HTR-8/SVneo (cell line): ENCODE measurements around the gene SUPT4H1.
A peak's percentile ranks its signal among the peaks of the same experiment; 100 is the strongest.

ENCODE experiments used
- DNase-seq: peaks from one replicate; pipeline ENCODE4 v3.0.0; 2011; ENCODE audit warnings: low spot score, mixed read lengths; ENCODE audit not compliant: insufficient read length
- FAIRE-seq: peaks from 2 replicates; lab custom pipeline; 2011; peaks lifted over from hg19 to GRCh38; lab: Jason Lieb, UNC

The SUPT4H1 gene

DNA sequence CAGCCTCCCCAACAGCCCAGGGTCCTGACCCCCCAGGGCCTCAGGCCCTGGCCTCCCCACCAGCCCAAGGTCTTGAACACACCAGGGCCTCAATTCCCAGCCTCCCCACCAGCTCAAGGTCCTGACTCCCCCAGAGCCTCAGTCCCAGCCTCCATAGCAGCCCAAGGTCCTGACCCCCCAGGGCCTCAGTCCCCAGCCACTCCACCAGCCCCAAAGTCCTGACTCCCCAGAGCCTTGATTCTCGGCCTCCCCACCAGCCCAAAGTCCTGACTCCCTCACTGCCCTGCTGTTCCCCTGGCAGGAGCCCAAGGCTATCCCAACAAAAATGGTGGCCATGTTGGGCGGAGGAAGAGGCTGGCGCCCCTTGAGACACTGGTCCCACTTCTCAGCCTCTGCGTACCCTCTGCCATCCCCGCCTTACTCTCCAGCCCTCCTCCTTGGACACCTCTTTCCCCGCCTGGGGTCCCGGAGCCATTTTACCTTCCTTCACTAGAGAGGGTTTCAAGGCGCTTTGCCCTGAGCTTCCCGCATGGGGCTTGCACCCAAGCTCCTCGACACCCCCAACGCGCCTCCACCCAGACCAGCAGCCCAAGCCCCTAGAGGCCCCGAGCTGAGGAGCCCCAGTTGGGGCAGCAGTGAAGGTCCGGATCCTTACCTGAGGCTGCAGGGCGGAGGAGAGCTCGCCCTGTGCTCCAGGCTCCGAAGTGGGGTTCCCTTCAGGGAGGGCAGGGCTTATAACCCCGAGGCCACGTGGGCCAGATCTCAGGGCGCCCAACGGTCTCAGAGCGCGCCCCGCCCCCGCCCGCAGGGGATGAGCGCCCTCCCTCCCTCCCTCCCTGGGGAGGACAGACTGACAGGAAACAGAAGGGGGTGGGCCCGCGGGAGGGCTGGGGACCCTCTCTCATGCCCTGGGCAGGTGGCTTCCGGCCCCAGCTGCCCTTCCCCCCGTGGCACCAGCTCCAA lies 19.9 kb downstream of the SUPT4H1 start:
- FAIRE-seq (no peak), DNase-seq (no peak)

DNA sequence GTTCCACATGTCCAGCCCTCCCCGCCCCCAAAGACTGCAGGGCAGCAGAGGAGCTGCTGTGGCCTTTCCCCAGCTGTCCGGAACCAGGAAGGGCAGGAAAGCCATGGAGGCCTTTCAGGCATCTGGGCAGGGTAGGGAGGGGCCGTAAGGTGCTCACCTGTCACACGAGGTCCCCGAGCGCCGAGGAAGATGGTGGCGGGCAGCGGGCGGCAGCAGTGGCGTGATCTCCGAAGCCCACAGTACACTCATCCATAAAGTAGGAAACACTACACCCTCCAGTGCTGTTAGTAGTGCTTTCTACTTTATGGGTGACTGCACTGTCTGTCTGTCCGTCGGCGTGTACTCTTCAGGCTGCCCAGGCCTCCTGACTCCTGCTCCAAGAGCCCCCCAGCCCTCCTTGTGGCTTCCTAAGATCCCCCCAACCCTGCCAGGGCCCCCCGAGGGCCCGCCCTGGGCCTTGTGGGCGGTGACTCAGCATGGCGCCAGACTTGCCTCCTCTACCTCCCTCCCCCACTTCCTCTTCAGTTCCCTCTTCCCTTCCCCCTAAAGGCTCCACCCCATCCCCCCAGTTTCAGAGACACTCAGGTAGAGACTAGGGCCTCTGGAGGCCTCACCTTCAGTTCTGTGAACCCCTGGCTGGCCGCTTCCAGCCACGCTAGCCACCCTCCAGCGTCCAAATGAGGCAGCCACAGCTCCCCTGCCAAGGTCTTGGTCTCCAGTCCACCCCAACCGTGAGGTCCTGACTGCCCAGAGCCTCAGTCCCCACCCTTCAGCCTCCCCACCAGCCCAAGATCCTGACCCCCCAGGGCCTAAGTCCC lies 20.8 kb downstream of the SUPT4H1 start:
- no peak for FAIRE-seq
- no peak for DNase-seq

DNA sequence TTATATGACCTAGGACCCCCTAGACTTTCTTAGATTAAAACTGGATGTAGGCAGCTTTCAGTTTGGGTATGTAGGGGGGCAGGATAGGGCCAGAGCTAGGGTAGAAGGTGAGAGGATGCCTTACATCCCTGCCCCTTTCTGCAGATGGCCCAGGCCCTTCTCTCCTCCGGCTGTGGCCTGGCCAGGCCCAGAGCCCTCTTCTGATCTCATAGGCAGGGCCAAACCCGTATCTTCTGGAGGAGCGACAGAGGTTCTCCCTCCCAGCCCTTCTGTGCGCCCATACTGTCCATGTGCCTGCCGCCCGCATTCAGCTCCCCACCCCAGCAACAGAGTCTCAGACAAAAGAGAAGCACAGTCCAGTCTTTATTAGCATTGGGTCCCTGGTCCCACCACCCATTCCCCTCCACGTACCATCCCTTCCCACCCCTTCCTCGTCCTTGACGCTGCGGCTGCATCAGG lies 21.4 kb downstream of the SUPT4H1 start:
- FAIRE-seq, result no peak
- no peak for DNase-seq

DNA sequence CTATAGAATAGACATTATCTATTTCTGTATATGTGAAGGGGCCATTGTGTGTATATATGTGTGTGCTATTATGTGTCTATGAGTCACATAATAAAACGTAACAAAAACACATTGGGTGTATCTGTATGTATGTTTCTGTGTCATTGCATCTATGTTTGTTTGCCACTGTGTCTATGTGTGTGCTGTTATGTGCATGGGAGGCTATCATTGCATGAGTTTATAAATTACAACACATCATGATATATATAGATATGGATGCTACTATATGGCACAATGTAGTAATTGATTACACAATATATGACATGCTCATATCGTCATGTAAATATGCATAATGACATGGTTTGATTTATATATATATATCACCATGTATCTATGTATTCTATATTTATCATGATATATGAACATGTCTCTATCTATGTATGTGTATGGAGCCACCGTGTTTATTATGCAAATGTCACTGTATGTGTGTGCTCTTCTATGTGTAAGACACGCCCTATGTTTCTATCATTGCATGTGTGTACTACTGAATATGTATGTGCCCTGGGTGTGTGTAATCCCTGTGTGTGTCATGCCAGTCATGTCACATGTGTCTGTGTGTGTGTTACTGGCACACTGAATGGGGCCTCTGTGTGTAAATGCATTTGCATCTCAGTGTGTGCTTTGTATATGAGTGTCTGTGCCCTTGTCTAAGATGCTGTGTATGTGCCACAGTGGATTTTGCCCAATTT lies 22.0 kb downstream of the SUPT4H1 start:
- FAIRE-seq (peak; percentile 74), DNase-seq (no peak)

DNA sequence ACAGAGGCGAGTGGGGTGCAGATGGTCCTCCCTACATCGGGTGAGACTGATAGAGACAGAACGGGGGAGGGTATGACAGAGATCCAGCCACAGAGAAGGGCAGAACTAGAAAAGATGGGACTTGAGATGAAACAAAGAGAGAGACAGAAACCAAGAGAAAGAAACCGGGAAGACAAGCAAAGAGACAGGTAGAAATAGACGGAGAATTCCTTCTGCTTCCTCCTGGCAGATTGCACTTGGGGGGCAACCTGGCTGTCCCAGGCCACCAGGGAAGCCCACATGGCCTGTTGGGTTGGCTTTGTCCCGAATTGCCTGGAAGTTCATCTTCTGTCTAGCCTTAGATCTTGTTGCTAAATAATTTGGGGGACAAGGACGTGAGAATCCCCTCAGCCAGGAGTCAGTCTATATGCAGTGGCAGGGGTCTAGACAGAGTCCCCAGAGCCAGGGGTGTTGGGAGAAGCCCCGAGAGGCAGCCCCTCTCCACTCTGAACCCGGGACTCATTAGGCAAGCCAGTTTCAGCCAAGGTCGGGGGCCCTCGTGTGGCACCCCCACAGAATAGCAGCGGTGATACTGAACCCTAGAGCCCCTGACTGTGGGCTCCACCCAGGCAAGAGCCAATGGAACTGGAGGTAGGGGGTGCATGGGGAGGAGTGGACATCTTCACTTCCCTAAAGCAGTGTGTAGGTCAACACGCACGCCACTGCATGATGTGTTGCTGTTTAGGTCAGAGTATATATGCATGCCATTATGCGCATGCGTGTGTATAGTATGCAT lies 22.8 kb downstream of the SUPT4H1 start:
- no peak for DNase-seq
- peak; percentile 75 for FAIRE-seq

DNA sequence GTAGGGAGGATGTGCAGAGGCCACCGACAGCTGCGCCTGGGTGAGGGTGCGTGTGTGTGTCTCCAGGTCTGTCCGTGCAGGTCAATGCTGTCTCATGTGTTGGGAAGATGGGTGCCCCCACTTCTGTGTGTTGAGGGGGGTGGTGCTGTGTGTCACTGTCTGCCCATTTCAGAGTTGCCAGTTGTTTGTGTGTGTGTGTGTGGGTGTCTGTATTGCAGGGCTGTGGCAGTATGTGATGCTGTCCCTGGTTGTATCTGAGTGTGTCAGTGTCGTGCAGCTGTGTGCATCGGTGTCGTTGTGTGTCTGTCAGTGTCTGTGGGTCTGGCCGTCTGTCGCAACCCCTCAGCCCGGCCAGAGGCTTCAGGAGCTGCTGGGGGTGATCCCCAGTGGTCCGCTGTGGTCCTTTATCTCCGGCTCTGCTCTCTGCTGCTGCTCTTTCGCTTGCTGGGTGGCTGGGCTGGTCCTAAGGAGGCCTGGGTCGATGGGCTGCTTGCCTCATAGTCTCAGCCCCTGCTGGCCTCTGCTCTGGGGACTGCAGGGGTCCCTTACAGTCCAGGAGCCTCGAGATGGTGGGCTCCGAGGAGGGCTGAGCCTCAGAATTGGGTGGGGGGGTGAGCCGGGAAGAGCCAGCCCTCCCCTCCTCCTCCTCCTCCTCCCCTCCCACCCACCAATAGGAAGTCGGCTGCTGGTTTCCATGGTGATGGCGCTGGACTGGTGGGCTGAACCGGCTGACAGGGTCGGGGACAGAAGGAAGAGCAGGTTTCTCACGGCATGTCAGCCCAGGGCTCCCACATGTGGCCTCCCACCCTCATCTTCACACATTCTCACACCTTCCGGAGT lies 23.6 kb downstream of the SUPT4H1 start, which contains the start of gene TSPOAP1:
TSS of gene TSPOAP1 (minus strand) at position 601 of the 840 bp plus-strand sequence. CDS start 875 bp downstream, outside the sequence.
- FAIRE-seq (peak; percentile 68), DNase-seq (no peak)

DNA sequence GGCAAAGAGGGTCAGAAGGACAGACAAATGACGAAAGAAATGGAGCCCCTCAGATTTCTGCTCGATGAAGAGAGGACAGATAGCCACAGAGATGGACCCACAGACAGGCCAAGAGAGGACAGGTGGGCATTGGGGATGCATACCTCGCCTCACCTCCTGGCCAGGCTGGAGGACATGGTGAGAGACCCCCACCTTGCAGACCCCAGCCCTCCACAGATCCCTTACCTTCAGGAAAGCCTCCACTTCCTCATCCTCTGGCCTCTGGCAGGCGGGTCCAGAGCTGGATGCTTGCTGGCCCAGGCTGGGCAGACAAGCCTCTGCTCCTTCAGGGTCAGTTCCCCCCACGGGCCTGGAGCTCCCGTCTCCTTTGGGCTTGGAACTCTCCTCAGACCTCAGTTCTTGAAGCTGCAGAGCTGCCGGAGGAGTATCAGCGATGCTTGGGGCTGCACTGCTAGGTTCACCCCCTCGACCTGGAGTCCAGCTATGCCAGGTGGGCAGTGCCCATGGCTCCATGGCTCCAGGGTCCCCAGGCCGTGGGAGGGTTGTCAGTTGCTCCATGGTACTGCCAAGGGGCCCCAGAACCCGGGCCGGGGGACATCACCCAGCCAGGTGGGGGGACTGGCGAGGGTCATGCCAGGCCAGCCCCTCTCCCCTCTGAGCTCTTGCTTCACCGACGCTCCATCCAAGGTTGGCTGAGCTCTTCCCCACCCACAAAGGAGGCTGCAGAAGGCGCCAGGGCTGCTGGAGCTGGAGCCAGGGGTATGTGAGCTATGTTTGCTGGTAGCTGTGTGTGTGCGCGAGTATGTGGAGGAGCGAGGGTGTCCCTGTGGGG lies 24.4 kb downstream of the SUPT4H1 start:
- FAIRE-seq (no peak), DNase-seq (no peak)

DNA sequence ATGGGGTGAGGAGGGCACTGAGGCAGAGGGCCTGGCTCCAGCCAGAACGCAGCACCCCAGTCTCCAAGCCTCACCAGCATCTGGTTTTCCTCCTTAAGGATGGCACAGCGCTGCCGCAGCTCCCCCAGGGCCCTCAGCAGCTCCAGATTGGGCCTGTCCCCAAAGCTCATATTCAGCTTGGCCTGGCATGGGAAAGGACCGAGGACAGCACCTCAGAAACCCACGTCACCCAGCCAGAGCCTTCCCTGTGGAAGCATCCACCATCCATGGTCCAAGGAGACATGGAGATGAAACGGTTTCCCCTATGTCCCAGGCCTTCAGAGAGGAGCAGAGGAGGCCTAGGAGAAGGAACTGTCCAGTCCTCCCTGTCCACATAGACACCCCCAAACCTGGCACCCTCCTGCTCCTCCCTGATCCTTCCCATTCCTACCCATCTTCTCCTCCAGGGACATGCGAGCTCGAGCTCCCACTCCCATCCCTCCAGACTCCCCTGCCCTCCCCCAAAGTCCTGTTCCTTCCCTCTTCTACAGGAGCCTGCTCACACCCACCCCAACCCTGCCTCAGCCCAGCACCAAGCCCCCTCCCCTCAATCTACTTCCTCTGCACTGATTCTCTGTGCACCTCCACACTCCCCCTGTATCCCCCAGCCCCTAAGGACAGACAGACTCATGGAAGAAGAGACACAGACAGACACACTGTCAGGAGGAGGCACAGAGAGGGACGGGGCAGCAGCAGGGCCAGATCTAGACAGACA lies 25.2 kb downstream of the SUPT4H1 start:
- no peak for FAIRE-seq

DNA sequence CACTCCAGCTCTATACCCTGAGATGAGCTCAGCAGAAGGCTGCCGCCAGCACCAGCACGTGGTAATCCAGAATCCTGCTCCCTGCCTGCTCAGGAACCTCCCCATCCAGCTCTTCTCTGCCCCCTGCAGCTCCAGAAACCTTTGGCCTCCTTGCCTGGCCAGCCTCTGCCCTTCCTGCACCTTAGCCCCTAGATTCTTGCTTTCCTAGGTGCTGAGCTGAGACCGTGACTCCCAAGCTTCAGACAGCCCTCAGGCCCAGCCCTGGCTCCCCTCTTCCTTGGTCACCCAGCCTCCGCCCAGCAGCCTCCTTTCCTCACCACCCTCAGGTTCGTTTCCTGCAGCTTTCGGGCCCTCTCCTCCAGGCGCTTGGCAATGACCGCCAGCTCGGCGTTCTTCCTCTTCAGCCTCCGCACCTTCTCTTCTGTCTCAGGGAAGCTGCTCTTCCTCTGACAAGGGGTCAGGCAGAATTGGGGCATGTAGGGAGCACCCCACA lies 26.0 kb downstream of the SUPT4H1 start:
- DNase-seq (no peak), FAIRE-seq (no peak)

More for the DNA sequence above, 25.2 kb downstream of the SUPT4H1 start:
- DNase-seq, result no peak

DNA sequence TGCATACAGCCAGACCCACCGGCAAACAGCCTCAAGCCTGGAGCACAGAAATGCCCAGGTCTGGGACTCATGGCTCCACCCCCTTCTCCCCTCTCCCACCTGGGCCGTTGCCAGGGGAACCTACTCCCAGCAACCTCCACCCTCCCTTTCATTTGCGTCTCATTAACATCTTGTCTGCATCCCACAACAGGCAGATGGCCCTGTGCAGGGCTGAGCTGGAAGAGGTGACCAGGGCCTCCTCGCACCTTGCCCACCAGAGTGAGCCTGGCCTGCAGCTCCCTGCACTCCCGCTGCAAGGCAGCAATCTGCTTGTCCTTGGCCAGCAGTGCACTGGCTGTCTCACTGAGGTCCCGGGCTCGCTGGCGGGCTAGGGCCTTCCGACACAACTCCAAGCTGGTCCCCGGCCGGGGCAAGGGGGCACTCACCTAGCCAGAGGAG lies 26.7 kb downstream of the SUPT4H1 start:
- no peak for DNase-seq
- no peak for FAIRE-seq

DNA sequence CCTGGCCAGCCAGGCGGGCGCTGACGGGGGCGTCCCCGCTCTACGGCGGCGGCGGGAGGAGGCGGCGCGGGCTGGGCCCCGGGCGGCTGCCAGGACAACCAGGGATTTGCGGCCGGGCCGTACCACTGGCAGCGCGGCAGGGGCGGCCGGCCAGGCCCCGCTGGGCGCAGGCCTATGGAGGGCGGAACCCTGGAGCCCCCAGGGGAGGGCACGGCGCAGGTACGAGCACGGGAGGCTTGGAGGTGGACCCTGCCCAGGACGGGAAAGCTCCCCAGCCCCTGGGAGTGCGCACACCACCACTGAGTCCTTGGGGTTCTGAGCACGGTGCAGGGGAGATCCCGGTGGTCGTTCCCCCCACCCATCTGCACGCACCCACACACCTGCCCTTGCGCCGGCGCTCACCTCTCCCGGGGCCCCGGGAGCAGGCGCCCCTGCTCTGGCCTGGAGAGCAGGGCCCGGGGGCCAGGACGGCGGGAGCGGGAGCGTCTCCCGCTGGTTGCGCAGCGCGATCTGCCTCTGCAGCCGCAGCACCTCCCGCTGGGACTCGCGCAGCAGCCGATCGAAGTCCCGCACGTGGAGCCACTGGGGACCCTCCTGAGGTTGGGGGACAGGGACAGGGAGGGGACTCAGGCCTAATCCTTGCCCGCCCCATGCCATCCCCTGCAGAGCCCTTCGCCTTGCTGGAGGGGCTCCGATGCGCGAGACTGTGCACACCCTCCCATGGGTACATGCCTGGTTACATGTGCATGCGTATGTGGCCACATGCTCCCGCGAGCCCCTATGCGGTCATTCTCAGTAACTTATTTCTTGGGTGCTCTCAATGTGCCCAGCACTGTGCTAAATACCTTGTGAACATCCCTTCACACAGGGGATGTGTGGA lies 27.4 kb downstream of the SUPT4H1 start:
- peak; percentile 82 for FAIRE-seq
- no peak for DNase-seq

DNA sequence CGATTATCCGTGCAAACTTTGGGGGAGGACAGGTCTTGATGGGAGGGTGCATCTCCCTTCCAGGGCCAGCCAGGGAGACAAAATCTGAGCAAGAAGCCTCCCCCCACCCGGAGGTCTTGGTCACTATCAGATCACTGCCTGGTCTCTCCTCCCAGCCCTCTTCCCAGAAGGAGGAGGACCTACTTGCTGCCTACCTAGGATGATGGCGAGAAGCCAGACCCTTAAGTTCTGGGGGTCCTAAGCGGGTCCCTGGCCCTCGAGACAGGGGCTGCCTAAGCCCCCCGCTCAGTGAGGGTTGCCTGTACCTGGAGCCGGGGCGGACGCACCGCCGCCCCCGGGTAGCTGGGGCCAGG lies 28.0 kb downstream of the SUPT4H1 start:
- no peak for FAIRE-seq
- DNase-seq, result no peak

DNA sequence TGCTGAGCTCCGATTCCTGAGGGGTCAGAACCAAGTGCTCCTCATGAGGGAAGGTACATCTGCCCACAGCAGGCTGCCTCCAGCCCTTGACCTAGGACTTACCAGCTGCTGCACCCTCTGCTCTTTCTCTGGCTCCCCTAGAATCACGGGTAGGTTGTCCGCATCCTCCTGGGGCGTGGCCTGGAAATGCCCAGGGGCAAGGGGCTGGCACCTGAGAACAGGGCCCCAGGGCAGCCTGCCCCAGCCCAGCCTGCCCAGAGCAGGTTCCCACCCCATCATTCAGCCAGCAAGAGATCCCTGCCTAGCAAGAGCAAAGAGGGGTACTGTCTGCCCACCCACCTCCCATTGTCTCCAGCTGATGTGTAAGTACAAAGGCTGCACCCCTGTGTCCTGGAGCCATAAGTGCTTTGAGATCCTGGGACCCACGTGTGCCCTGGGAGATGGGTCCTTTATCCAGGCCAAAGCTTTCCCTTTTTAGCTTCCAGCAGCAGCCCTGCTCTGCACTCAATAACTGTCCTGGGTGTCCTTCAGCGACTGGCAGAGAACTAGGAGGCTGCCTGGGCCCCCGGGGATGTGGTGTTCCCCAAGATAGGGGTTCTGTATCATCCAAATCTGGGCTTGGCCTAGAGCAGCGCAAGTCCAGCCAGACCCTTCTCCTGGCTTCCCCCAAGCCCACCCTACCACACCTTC lies 28.5 kb downstream of the SUPT4H1 start:
- no peak for DNase-seq
- FAIRE-seq, result no peak

DNA sequence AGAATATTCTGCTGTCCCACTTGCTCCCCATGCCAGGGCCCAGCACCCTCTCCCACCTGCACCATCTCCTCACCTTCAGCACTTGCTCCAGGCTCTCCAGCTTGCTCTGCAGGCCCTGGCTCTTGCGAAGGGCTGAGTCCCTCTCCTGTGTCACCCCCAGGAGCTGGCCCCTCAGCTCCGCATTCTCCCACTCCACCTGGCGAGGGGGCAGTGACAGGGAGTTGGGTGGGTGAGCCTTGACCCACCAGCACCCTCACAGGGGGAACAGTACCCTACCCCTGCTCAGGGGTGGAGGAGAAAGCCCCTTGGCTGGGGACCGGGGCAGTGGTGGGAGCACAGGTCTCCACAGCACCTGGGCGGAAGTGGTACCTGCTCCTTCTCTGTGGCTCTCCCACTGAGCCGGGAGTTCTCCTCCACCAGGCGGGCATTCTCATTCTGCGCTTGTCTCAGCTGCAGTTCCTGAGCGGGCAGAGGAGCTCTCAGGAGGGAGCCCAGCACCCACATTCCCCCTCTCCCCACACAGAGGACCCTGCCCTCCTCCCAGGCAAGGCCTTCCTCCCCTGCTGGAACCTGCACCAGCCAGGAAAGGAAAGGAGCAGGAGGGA lies 29.3 kb downstream of the SUPT4H1 start:
- no peak for DNase-seq
- peak; percentile 20 for FAIRE-seq
